Neural crest cell (in vitro differentiated cells): ENCODE results near the gene NDRG2. TPM values are rescaled to one million over a fixed set of nuclear protein-coding genes. Genes with fewer than 3 reads are reported as not detected.

Source experiments
- DNase-seq: peaks from one replicate; pipeline ENCODE4 v3.0.0; 2021; ENCODE audit warnings: low read depth, mixed read lengths, low spot score
- H3K27ac Mint-ChIP-seq: one replicate; pipeline ENCODE4 v1.8.0; 2021; ENCODE audit warnings: mild to moderate bottlenecking, mixed read lengths; ENCODE audit not compliant: unreplicated experiment
- H3K27me3 Mint-ChIP-seq: 2 replicates; pipeline ENCODE4 v1.8.0; 2021; ENCODE audit warnings: low read depth, mild to moderate bottlenecking, mixed read lengths
- H3K36me3 Mint-ChIP-seq: 2 replicates; pipeline ENCODE4 v1.8.0; 2021; ENCODE audit warnings: low read depth, mild to moderate bottlenecking, mixed read lengths
- H3K4me1 Mint-ChIP-seq: 2 replicates; pipeline ENCODE4 v1.8.0; 2021; ENCODE audit warnings: mixed read lengths
- H3K4me3 Mint-ChIP-seq: one replicate; pipeline ENCODE4 v1.8.0; 2021; ENCODE audit warnings: mild to moderate bottlenecking, mixed read lengths
- H3K9me3 Mint-ChIP-seq: 2 replicates; pipeline ENCODE4 v1.8.0; 2021; ENCODE audit warnings: mixed read lengths
- CTCF ChIP-seq: fragments of 200-600 bp; sonication (generic); conservative IDR thresholded peaks from 2 replicates; pipeline ENCODE4 v1.5.0; 2021; ENCODE audit warnings: antibody characterized with exemption, mild to moderate bottlenecking
- total RNA-seq: library from RNA; stranded (reverse); gene quantifications from 2 replicates; pipeline ENCODE4 v1.2.1, GENCODE V29; 2021

Gene NDRG2
- total RNA-seq, 1 donor from 2014 or later, result 17.4 TPM

GRCh38 chr14:21026988-21027315 is 2.1 kb upstream of the NDRG2 start:
- peaks cover 19% of the 10 kb centered on the region for H3K4me1 Mint-ChIP-seq
- peak overlapping the region; percentile 69 for H3K4me3 Mint-ChIP-seq
- H3K9me3 Mint-ChIP-seq, result no peaks in the 10 kb centered on the region
- peaks cover 45% of the 10 kb centered on the region for H3K27me3 Mint-ChIP-seq
- no peaks in the 10 kb centered on the region for H3K36me3 Mint-ChIP-seq
- TF ChIP-seq CTCF, result no peak
- H3K27ac Mint-ChIP-seq, result no peak overlapping the region
- no peak for DNase-seq

GRCh38 chr14:21026274-21026987 is 1.6 kb upstream of the NDRG2 start:
- no peak for TF ChIP-seq CTCF
- Mint-ChIP-seq H3K4me3 (peak overlapping the region; percentile 91), H3K36me3 (no peaks in the 10 kb centered on the region), H3K9me3 (no peaks in the 10 kb centered on the region), H3K27ac (no peak overlapping the region), H3K4me1 (peaks cover 19% of the 10 kb centered on the region), H3K27me3 (peaks cover 43% of the 10 kb centered on the region)
- DNase-seq, result no peak

GRCh38 chr14:21025371-21026273 is 761 bp upstream of the NDRG2 start:
- no peaks in the 10 kb centered on the region for H3K36me3 Mint-ChIP-seq
- peak; percentile 23 for DNase-seq
- no peaks in the 10 kb centered on the region for H3K9me3 Mint-ChIP-seq
- peaks cover 19% of the 10 kb centered on the region for H3K4me1 Mint-ChIP-seq
- peak overlapping the region; percentile 91 for H3K4me3 Mint-ChIP-seq
- peaks cover 44% of the 10 kb centered on the region for H3K27me3 Mint-ChIP-seq
- no peak overlapping the region for H3K27ac Mint-ChIP-seq
- TF ChIP-seq CTCF, result no peak

- Mint-ChIP-seq H3K27me3 (peaks cover 44% of the 10 kb centered on the region), H3K9me3 (no peaks in the 10 kb centered on the region), H3K4me3 (peak overlapping the region; percentile 85), H3K36me3 (no peaks in the 10 kb centered on the region), H3K4me1 (peaks cover 19% of the 10 kb centered on the region), H3K27ac (no peak overlapping the region)
- DNase-seq, result no peak
- no peak for TF ChIP-seq CTCF
These were observed 860 bp downstream of the NDRG2 start for GRCh38 chr14:21023817-21024584.

GRCh38 chr14:21023174-21023573 is 1.7 kb downstream of the NDRG2 start:
- no peaks in the 10 kb centered on the region for H3K9me3 Mint-ChIP-seq
- H3K27me3 Mint-ChIP-seq, result peaks cover 44% of the 10 kb centered on the region
- DNase-seq, result no peak
- TF ChIP-seq CTCF, result no peak
- no peak overlapping the region for H3K27ac Mint-ChIP-seq
- no peaks in the 10 kb centered on the region for H3K36me3 Mint-ChIP-seq
- H3K4me3 Mint-ChIP-seq, result peak overlapping the region; percentile 85
- peaks cover 19% of the 10 kb centered on the region for H3K4me1 Mint-ChIP-seq
